OCI-LY1 (cell line): Measurements from ENCODE around the gene AKT1S1.
A peak's percentile ranks its signal among the peaks of the same experiment; 100 is the strongest.

Experiments
- H2AFZ ChIP-seq: fragments of 200-600 bp; sonication (generic), shearing (Covaris generic); 2 replicates; pipeline ENCODE4 v1.6.0; 2014; ENCODE audit warnings: antibody characterized with exemption, mild to moderate bottlenecking, low read length
- H3F3A ChIP-seq: fragments of 200-600 bp; sonication (generic), shearing (Covaris generic); 2 replicates; pipeline ENCODE4 v1.6.0; 2014; ENCODE audit warnings: mild to moderate bottlenecking, antibody characterized with exemption, low read length, moderate library complexity; ENCODE audit not compliant: insufficient read depth
- H3K27ac ChIP-seq: fragments of 200-600 bp; sonication (generic); 2 replicates; pipeline ENCODE4 v1.5.1; 2014; ENCODE audit warnings: low read length, mixed run types, mild to moderate bottlenecking, low read depth; ENCODE audit not compliant: poor library complexity, severe bottlenecking
- H3K27me3 ChIP-seq: fragments of 200-600 bp; sonication (generic); 2 replicates; pipeline ENCODE4 v1.6.0; 2014; ENCODE audit warnings: antibody characterized with exemption, mild to moderate bottlenecking, low read length, moderate library complexity; ENCODE audit not compliant: insufficient read depth
- H3K36me3 ChIP-seq: fragments of 200-600 bp; sonication (generic); 2 replicates; pipeline ENCODE4 v1.6.1; 2014; ENCODE audit warnings: mild to moderate bottlenecking, antibody characterized with exemption, low read length, moderate library complexity, mixed read lengths; ENCODE audit not compliant: insufficient read depth
- H3K4me1 ChIP-seq: fragments of 200-600 bp; sonication (generic); 2 replicates; pipeline ENCODE4 v1.5.1; 2014; ENCODE audit warnings: mild to moderate bottlenecking, low read length, moderate library complexity; ENCODE audit not compliant: insufficient read depth, severe bottlenecking
- H3K4me2 ChIP-seq: fragments of 200-600 bp; sonication (generic), shearing (Covaris generic); 2 replicates; pipeline ENCODE4 v1.6.1; 2014; ENCODE audit warnings: low read length
- H3K4me3 ChIP-seq: fragments of 200-600 bp; sonication (generic); 2 replicates; pipeline ENCODE4 v1.5.1; 2014; ENCODE audit warnings: low read length, low read depth, mild to moderate bottlenecking, mixed read lengths; ENCODE audit not compliant: poor library complexity, severe bottlenecking
- H3K79me2 ChIP-seq: fragments of 200-600 bp; shearing (Covaris generic); 2 replicates; pipeline ENCODE4 v1.6.1; 2016; ENCODE audit warnings: mixed run types, low read length, mixed read lengths; ENCODE audit not compliant: insufficient read depth
- H3K9ac ChIP-seq: fragments of 200-600 bp; sonication (generic), shearing (Covaris generic); 2 replicates; pipeline ENCODE4 v1.6.1; 2014; ENCODE audit warnings: mild to moderate bottlenecking, low read length, mixed read lengths
- H3K9me2 ChIP-seq: fragments of 200-600 bp; sonication (generic), shearing (Covaris generic); 2 replicates; pipeline ENCODE4 v1.6.1; 2014; ENCODE audit warnings: low read depth, mild to moderate bottlenecking, low read length, mixed read lengths
- H3K9me3 ChIP-seq: fragments of 200-600 bp; shearing (Covaris generic); 2 replicates; pipeline ENCODE4 v1.6.1; 2014; ENCODE audit warnings: low read length, mixed read lengths
- H4K20me1 ChIP-seq: fragments of 200-600 bp; sonication (generic), shearing (Covaris generic); 2 replicates; pipeline ENCODE4 v1.6.0; 2016; ENCODE audit warnings: mild to moderate bottlenecking, low read length; ENCODE audit not compliant: insufficient read depth
- EZH2 ChIP-seq: fragments of 200-600 bp; sonication (generic), shearing (Covaris generic); IDR thresholded peaks from 2 replicates; pipeline ENCODE4 v1.8.0; 2017; ENCODE audit warnings: borderline replicate concordance, mixed run types, mild to moderate bottlenecking, antibody characterized with exemption, low read length, moderate library complexity, mixed read lengths
- TF ChIP-seq, protein P1 (sequence below): fragments of 200-600 bp; sonication (generic), shearing (Covaris generic); IDR thresholded peaks from 2 replicates; pipeline ENCODE4 v1.5.1; 2017; ENCODE audit warnings: mild to moderate bottlenecking, antibody characterized with exemption, low read length, moderate library complexity, mixed read lengths

AKT1S1 gene

DNA sequence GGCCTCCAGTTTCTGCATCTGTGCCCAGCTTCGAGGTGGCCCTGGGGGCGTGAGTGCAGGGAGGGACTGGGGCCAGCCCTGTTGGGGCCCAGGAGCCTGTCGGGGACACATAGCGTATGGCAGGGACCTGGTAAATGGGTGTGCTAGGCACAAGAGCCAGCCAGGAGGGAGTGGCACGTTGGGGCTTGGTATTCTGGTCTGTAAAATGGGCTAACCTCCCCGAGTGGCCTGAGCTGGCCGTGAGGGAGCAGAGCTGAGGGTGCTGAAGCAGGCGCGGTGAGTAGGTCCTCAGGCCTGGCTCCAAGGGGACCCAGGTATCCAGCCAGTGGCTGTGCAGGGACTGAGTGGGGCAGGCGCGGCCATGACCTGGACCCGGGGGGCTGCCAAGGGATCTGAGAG is 21.9 kb downstream of the AKT1S1 start:
- H3K4me2 ChIP-seq: no peak overlapping the region
- no peaks in the 10 kb centered on the region for H4K20me1 ChIP-seq
- H3K27ac ChIP-seq: peak overlapping the region; percentile 34
- H3K79me2 ChIP-seq: peaks cover 25% of the 10 kb centered on the region
- H3K4me1 ChIP-seq: peaks cover 35% of the 10 kb centered on the region
- H3K27me3 ChIP-seq: no peaks in the 10 kb centered on the region
- TF ChIP-seq, protein P1, sequence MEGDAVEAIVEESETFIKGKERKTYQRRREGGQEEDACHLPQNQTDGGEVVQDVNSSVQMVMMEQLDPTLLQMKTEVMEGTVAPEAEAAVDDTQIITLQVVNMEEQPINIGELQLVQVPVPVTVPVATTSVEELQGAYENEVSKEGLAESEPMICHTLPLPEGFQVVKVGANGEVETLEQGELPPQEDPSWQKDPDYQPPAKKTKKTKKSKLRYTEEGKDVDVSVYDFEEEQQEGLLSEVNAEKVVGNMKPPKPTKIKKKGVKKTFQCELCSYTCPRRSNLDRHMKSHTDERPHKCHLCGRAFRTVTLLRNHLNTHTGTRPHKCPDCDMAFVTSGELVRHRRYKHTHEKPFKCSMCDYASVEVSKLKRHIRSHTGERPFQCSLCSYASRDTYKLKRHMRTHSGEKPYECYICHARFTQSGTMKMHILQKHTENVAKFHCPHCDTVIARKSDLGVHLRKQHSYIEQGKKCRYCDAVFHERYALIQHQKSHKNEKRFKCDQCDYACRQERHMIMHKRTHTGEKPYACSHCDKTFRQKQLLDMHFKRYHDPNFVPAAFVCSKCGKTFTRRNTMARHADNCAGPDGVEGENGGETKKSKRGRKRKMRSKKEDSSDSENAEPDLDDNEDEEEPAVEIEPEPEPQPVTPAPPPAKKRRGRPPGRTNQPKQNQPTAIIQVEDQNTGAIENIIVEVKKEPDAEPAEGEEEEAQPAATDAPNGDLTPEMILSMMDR: no peak
- TF ChIP-seq EZH2: no peak
- H3K9me3 ChIP-seq: no peaks in the 10 kb centered on the region
- H3K9ac ChIP-seq: no peak overlapping the region
- no peaks in the 10 kb centered on the region for H3F3A ChIP-seq
- no peak overlapping the region for H2AFZ ChIP-seq
- no peak overlapping the region for H3K4me3 ChIP-seq
- no peaks in the 10 kb centered on the region for H3K9me2 ChIP-seq
- peaks cover 60% of the 10 kb centered on the region for H3K36me3 ChIP-seq

DNA sequence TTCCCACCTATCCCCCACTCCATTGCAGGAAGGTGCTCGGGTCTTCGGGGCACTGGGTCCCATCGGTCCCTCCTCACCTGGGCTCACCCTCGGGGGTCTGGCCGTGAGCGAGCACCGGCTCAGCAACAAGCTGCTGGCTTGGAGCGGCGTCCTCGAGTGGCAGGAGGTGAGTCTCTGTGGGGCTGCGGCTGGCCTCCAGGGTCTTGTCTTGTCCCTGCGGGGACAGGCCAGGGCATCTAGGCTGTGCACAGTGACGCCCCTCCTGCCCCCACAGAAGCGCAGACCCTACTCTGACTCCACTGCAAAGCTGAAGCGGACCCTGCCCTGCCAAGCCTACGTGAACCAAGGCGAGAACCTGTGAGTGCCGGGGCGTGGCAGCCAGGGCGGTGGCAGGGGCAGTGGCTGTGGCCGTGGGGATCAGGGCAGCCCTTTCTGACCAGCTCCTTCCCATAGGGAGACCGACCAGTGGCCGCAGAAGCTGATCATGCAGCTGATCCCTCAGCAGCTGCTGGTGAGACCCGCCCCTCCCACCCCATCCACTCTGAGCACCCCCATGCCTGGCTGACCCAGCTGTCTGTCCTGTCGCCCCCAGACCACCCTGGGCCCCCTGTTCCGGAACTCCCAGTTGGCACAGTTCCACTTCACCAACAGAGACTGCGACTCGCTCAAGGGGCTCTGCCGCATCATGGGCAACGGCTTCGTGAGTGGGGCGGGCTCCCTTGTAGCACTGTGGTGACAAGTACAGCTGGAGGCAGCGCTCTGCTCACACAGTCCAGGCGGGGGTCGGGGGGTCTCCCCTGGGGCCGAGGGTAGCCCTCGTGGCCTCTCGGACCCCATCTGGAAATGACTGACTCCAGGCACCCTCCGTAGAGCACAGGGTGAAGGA is 22.5 kb downstream of the AKT1S1 start:
- Histone ChIP-seq H3K27ac (peak overlapping the region; percentile 62), H3K27me3 (no peaks in the 10 kb centered on the region), H3K79me2 (peaks cover 25% of the 10 kb centered on the region), H3F3A (no peaks in the 10 kb centered on the region), H2AFZ (no peak overlapping the region), H4K20me1 (no peaks in the 10 kb centered on the region), H3K9me2 (no peaks in the 10 kb centered on the region), H3K4me1 (peaks cover 40% of the 10 kb centered on the region), H3K36me3 (peaks cover 53% of the 10 kb centered on the region), H3K9me3 (no peaks in the 10 kb centered on the region), H3K4me2 (peak overlapping the region; percentile 98; the same call in 1 of the 2 replicates), H3K4me3 (no peak overlapping the region), H3K9ac (no peak overlapping the region)
- TF ChIP-seq EZH2: no peak
- TF ChIP-seq, protein P1: no peak

DNA sequence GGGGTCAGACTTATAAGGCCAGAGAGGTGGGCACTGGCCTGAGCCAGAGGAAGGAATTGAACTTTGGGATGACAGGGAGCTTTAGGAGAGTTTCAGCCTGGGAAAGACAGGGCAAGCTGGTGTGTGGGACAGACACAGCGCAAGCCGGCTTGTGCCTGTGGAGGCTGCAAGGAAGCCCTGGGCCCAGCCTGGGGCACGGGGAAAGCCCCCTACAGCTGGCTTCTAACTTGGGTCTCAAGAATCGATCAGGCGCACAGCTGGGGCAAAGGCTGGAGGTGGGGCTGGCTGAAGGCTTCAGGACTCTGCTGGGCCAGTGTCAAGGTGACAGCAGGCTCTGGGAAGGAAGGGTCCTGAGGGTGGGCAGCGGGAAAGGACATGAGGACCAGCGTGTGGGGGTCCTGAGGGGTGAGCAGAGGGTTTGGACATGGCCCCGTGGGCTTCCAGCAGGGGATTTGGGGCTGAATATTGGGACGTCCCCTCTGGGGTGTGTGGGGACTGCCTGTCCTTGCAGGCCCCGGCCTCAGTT is 23.2 kb downstream of the AKT1S1 start:
- no peak for TF ChIP-seq EZH2
- TF ChIP-seq, protein P1: no peak
- 0 out of 2 replicates have a peak, but pooled peaks cover 3% of the 10 kb centered on the region for H3K9me3 ChIP-seq
- H3K79me2 ChIP-seq: peaks cover 25% of the 10 kb centered on the region
- peak overlapping the region; percentile 76; the same call in 1 of the 2 replicates for H3K9ac ChIP-seq
- H3K36me3 ChIP-seq: peaks cover 48% of the 10 kb centered on the region
- H3F3A ChIP-seq: no peaks in the 10 kb centered on the region
- no peaks in the 10 kb centered on the region for H3K27me3 ChIP-seq
- no peaks in the 10 kb centered on the region for H3K9me2 ChIP-seq
- H3K27ac ChIP-seq: peak overlapping the region; percentile 62
- peak overlapping the region; percentile 98 for H3K4me2 ChIP-seq
- H3K4me1 ChIP-seq: peaks cover 40% of the 10 kb centered on the region
- H4K20me1 ChIP-seq: no peaks in the 10 kb centered on the region
- H3K4me3 ChIP-seq: peak overlapping the region; percentile 81
- H2AFZ ChIP-seq: no peak overlapping the region
